CD8-positive, alpha-beta memory T cell (primary cell): ENCODE data around the gene BCAR1. TPM values are rescaled to one million over a fixed set of nuclear protein-coding genes. Genes with fewer than 3 reads are reported as not detected.

Experiments used
- CTCF ChIA-PET: fragments of 350-600 bp; sonication (Branson Sonifier 250); formaldehyde crosslinking; loops from one replicate; lab custom pipeline; 2021; ENCODE audit warnings: antibody characterized with exemption; lab: Charles Lee
- POLR2A ChIA-PET: fragments of 350-600 bp; sonication (Branson Sonifier 250); formaldehyde crosslinking; loops from one replicate; lab custom pipeline; 2021; ENCODE audit warnings: antibody characterized with exemption; lab: Charles Lee
- DNase-seq, 5 donors: peaks; one replicate each; pipeline versions ENCODE4 v3.0.0 to v3.0.0-alpha.2; 2020 to 2022; ENCODE audit warnings: mixed read lengths in 1 of 5
- H3K27ac ChIP-seq: one replicate; pipeline ENCODE4 v1.7.0; 2013; ENCODE audit warnings: low read depth, mild to moderate bottlenecking, low read length, moderate library complexity
- H3K27me3 ChIP-seq: 2 replicates; pipeline ENCODE4 v1.7.0; 2013; ENCODE audit warnings: low read length, mild to moderate bottlenecking; ENCODE audit not compliant: insufficient read depth, poor library complexity, severe bottlenecking
- H3K36me3 ChIP-seq: 2 replicates; pipeline ENCODE4 v1.7.0; 2013; ENCODE audit warnings: mild to moderate bottlenecking, low read length, moderate library complexity; ENCODE audit not compliant: insufficient read depth
- H3K4me1 ChIP-seq: 2 replicates; pipeline ENCODE4 v1.7.0; 2013; ENCODE audit warnings: mild to moderate bottlenecking, low read length, moderate library complexity; ENCODE audit not compliant: insufficient read depth
- H3K4me3 ChIP-seq: 2 replicates; pipeline ENCODE4 v1.7.0; 2013; ENCODE audit warnings: mild to moderate bottlenecking, low read length
- H3K9me3 ChIP-seq: 2 replicates; pipeline ENCODE4 v1.7.0; 2013; ENCODE audit warnings: mild to moderate bottlenecking, low read length
- H3K27ac Mint-ChIP-seq, 8 donors: one replicate each; pipeline ENCODE4 v1.8.0; 2020 to 2021; ENCODE audit warnings: mixed read lengths in 8 of 8, mild to moderate bottlenecking in 6 of 8, inconsistent platforms in 3 of 8, moderate library complexity in 3 of 8
- H3K27me3 Mint-ChIP-seq, 2 donors: one replicate each; pipeline ENCODE4 v1.8.0; 2020 to 2021; ENCODE audit warnings: mixed read lengths in 2 of 2, mild to moderate bottlenecking in 1 of 2, moderate library complexity in 1 of 2
- H3K36me3 Mint-ChIP-seq, 3 donors: one replicate each; pipeline ENCODE4 v1.8.0; 2020 to 2021; ENCODE audit warnings: mixed read lengths in 3 of 3, inconsistent platforms in 1 of 3, mild to moderate bottlenecking in 1 of 3
- H3K4me1 Mint-ChIP-seq, 3 donors: one replicate each; pipeline ENCODE4 v1.8.0; 2020 to 2021; ENCODE audit warnings: mixed read lengths in 3 of 3, inconsistent platforms in 1 of 3, mild to moderate bottlenecking in 1 of 3
- H3K4me3 Mint-ChIP-seq, 7 donors: one replicate each; pipeline ENCODE4 v1.8.0; 2020 to 2021; ENCODE audit warnings: mixed read lengths in 7 of 7, mild to moderate bottlenecking in 6 of 7, moderate library complexity in 4 of 7, inconsistent platforms in 2 of 7
- H3K9me3 Mint-ChIP-seq, 5 donors: one replicate each; pipeline ENCODE4 v1.8.0; 2020 to 2022; ENCODE audit warnings: mixed read lengths in 5 of 5, mild to moderate bottlenecking in 3 of 5, moderate library complexity in 2 of 5, inconsistent platforms in 1 of 5
- polyA plus RNA-seq: library from polyadenylated mRNA; unstranded; fragments of 300-500 nt; fragmentation: Illumina TruSeq; gene quantifications from one replicate; pipeline ENCODE4 v1.2.3, GENCODE V29; 2021
- total RNA-seq, 2 experiments: library from RNA; stranded (reverse); gene quantifications; one replicate each; pipeline ENCODE4 v1.2.3, GENCODE V29; 2021

Gene BCAR1
- total and polyA plus RNA-seq, 3 experiments from 2014 or later: 0.88 to 0.95 TPM; not detected in 1

DNA sequence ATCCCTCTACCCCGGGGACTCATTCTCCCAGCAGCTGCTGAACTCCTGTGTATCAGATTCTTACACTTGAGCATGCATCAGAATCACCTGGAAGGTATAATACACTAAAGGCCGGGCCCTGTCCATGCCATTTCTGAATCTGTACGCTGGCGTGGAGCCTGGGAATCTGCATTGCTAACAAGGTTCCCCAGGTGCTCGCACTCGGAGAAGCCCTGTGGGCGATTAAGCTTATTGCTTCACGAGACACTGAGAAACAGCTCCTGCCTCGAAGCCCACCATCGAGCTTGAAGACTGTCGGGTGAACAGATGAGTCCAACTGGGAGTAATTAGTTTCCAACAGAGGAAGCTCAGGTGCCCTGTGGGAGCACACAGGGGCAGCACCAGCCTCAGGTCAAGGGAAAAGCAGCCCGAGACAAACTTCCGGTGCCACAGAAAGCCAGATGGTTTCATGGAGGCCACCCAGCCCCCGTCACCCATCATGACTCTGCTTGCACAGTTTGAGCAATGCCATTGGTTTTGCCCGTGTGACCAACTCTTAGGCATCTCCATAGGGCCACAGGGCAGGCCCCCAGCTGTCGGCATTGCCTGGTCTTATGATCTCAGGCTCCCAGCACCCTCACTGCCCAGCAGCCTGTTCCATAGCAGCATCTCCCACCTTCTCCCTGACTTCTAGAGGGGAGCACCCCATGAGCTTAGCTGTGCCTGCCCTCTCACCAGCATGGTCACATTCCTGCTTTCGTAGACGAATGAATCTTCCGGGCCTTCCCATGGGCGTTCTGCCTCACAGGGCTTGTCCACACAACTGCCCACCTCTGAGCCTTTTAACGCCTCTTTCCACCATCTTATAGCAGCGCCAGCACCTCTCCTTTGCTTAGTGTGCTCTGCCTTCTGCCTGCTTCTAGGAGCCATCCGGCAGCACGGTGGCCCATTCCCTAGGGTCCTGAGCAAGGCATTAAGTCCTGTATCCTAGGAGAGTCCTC, 55.3 kb downstream of the BCAR1 start:
- no peaks in the 10 kb centered on the region for H3K36me3 Mint-ChIP-seq
- Histone ChIP-seq H3K9me3 (no peaks in the 10 kb centered on the region), H3K27ac (no peak overlapping the region), H3K27me3 (no peaks in the 10 kb centered on the region), H3K4me1 (peaks cover 8% of the 10 kb centered on the region), H3K36me3 (no peaks in the 10 kb centered on the region), H3K4me3 (no peak overlapping the region)
- no peak overlapping the region for H3K4me3 Mint-ChIP-seq
- DNase-seq: no peak
- POLR2A ChIA-PET: no interaction called here
- CTCF ChIA-PET: interaction anchor here (0.9 to 1.3 kb wide), 2 partner anchors 13 to 88 kb away, joined by 3 read pairs; no protein-coding TSS in a partner anchor
- H3K27ac Mint-ChIP-seq: peak overlapping the region in 2 of 8 donors; percentile 21 to 65
- H3K4me1 Mint-ChIP-seq: peaks cover 6 to 12% (median 7%) of the 10 kb centered on the region in 3 donors
- H3K9me3 Mint-ChIP-seq: no peaks in the 10 kb centered on the region
- H3K27me3 Mint-ChIP-seq: peaks cover 9 to 22% of the 10 kb centered on the region in 2 donors

DNA sequence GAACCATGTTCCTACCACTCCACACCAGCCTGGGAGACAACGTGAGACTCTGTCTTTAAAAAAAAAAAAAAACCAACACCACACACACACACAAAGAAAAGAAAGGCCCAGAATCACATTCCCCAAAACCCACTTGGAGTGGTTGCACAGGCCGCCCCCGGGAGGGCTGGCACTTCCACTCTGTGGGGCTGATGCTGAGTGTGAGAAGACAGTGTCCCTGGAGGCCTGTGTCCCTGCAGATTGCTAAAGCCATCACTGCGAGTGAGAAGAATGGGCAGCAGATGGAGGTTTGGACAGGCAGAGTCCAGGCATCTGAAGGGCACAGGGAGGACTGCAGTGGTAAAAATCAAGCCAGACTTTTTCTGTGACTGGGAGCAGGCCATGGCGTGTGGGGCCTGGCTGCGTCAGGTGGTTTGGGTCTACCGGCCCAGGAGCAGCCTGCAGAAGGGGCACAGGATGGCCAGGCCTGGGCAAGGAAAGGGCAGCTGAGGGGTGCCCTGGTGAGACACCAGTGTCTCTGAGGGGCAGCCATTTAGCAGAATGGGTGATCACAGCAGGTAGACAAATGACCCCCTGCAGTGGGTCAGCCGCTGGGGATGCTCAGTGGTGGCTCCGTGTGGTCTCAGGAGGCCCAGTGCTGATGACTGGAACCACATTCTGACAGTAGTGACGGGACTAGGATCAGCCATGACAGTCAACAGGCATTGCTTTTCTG, 57.5 kb downstream of the BCAR1 start:
- ChIA-PET CTCF (no interaction called here), POLR2A (no interaction called here)
- Histone ChIP-seq H3K4me1 (no peaks in the 10 kb centered on the region), H3K36me3 (no peaks in the 10 kb centered on the region), H3K27me3 (no peaks in the 10 kb centered on the region), H3K4me3 (no peak overlapping the region), H3K9me3 (no peaks in the 10 kb centered on the region), H3K27ac (no peak overlapping the region)
- Mint-ChIP-seq H3K9me3 (no peaks in the 10 kb centered on the region), H3K27ac (peak overlapping the region in 1 of 8 donors; percentile 17), H3K27me3 (peaks cover 9 to 28% of the 10 kb centered on the region in 2 donors), H3K4me1 (no peaks in the 10 kb centered on the region), H3K4me3 (no peak overlapping the region), H3K36me3 (no peaks in the 10 kb centered on the region)
- DNase-seq: no peak

DNA sequence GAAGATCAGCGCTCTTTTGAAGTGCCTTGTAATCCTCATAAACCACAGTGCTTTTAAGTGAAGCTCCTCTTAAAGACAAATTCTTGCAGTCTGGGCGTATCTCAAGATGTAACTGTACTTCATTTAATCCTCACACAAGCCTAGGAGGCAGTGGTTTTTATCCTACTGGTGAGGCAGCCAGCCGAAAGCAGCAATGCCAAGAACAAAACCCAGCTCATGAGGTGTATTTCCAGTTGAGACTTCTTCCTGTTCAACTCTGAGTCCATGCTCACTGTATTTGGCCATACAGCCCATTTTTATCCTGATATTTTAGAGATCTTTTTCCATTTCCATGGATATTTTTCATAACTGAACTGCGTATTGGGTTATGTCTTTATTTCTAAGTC, 58.2 kb downstream of the BCAR1 start:
- no peaks in the 10 kb centered on the region for H3K4me1 Mint-ChIP-seq
- no peak overlapping the region for H3K4me3 Mint-ChIP-seq
- H3K4me3 ChIP-seq: no peak overlapping the region
- no peaks in the 10 kb centered on the region for H3K27me3 ChIP-seq
- ChIA-PET POLR2A (no interaction called here), CTCF (no interaction called here)
- H3K9me3 ChIP-seq: no peaks in the 10 kb centered on the region
- no peaks in the 10 kb centered on the region for H3K4me1 ChIP-seq
- no peak overlapping the region for H3K27ac Mint-ChIP-seq
- no peak for DNase-seq
- H3K27me3 Mint-ChIP-seq: peaks cover 9 to 26% of the 10 kb centered on the region in 2 donors
- no peaks in the 10 kb centered on the region for H3K36me3 Mint-ChIP-seq
- H3K36me3 ChIP-seq: no peaks in the 10 kb centered on the region
- H3K9me3 Mint-ChIP-seq: no peaks in the 10 kb centered on the region
- no peak overlapping the region for H3K27ac ChIP-seq

DNA sequence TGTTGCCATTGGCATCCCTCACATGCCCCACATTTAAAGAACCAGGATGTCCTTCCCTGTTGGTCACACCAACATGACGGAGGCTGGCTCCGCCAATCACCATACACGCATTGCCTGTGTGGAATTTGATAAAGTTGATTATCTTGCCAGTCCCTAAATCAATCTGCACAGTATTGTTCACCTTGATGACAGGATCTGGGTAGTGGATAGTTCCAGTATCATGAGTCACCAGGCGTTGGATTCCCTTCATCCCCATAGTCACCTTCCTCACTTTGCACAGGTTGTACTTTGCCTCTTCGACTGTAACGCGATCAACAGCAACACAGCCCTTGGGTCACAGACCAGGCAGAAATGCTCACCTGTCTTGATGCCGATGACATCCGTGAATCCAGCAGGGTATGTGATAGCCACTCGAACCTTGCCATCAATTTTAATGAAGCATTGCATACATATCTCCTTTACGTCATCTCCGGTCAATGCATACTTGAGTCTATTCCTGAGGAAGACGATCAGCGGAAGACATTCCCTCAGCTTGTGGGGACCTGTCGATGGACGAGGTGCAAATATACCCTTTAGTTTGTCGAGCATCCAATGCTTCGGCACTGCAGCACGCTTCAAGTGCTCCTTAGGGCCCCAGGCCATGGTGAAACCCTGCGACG, 58.7 kb downstream of the BCAR1 start:
- Histone ChIP-seq H3K4me3 (no peak overlapping the region), H3K27ac (no peak overlapping the region), H3K36me3 (no peaks in the 10 kb centered on the region), H3K9me3 (no peaks in the 10 kb centered on the region), H3K27me3 (no peaks in the 10 kb centered on the region), H3K4me1 (no peaks in the 10 kb centered on the region)
- Mint-ChIP-seq H3K36me3 (no peaks in the 10 kb centered on the region), H3K27ac (peak overlapping the region in 1 of 8 donors; percentile 55), H3K27me3 (peaks cover 4 to 20% of the 10 kb centered on the region in 2 donors), H3K9me3 (no peaks in the 10 kb centered on the region), H3K4me1 (no peaks in the 10 kb centered on the region), H3K4me3 (no peak overlapping the region)
- ChIA-PET POLR2A (no interaction called here), CTCF (no interaction called here)
- no peak for DNase-seq

DNA sequence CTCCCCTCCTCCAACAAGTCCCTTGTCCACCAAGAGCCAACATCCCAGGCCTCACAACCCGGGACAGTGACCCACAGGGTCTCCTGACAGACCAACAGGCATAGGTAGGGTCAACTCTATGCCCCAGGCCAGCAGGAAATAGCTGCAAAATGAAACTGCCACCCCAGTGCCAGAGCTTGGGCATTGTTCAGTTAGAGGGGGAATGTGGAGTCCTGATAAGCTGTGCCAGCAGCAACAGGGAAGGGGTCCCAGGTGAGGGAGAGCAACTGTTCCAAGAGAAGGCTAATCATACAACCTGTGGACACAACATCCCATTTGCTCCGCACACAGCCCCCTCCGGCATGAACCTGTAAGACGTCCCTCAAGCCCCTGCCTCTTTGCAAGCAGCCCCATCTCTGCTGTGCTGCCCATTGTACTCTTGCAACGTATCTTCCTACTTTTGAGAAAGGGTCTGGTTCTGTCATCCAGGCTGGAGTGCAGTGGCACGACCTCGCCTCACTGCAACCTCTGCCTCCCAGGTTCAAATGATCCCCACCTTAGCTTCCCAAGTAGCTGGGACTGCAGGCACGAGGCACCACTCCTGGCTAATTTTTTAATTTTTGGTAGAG, 61.7 kb downstream of the BCAR1 start:
- Histone ChIP-seq H3K36me3 (no peaks in the 10 kb centered on the region), H3K4me3 (no peak overlapping the region), H3K9me3 (no peaks in the 10 kb centered on the region), H3K4me1 (no peaks in the 10 kb centered on the region), H3K27me3 (no peaks in the 10 kb centered on the region), H3K27ac (no peak overlapping the region)
- H3K4me3 Mint-ChIP-seq: no peak overlapping the region
- H3K27me3 Mint-ChIP-seq: peaks cover 3 to 15% of the 10 kb centered on the region in 2 donors
- H3K27ac Mint-ChIP-seq: no peak overlapping the region
- H3K36me3 Mint-ChIP-seq: no peaks in the 10 kb centered on the region
- ChIA-PET POLR2A (no interaction called here), CTCF (interaction anchor here (1.7 kb wide), 1 partner anchor 9 kb away, joined by 6 read pairs; no protein-coding TSS in a partner anchor)
- H3K9me3 Mint-ChIP-seq: no peaks in the 10 kb centered on the region
- DNase-seq: no peak
- no peaks in the 10 kb centered on the region for H3K4me1 Mint-ChIP-seq

DNA sequence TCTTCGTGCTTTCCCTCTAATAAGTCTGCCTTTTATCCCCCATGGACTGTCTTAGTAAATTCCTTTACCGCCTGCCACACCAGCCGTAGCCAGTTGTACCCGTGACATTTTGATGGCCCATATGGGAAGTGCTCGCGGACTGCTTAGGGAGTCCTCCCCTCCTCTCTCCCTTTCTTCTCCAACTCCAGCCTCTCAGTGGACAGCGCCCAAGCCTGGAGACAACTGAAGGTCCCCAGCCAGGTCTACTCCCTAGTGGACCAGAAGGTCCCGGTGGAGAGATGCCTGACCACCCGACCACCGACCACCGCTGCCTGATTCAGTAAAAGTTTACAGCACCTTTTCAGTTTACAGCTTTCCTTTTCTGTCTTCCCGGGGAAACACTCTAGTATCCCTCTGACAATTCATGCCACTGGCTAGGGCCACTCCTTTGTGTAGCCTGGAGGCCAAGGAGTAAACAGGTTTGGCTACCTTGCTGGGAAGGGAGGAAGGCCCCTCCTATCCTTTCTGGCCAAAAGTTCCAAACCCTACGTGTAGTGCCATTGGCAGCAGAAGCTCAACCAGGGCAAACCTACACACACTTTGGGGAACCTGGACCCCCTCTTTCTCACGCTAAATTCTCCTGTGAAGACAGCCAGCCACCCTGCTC, 62.5 kb downstream of the BCAR1 start:
- DNase-seq: no peak
- H3K4me1 Mint-ChIP-seq: no peaks in the 10 kb centered on the region
- H3K36me3 ChIP-seq: no peaks in the 10 kb centered on the region
- H3K9me3 ChIP-seq: no peaks in the 10 kb centered on the region
- H3K9me3 Mint-ChIP-seq: no peaks in the 10 kb centered on the region
- H3K27me3 Mint-ChIP-seq: peaks cover 3 to 16% of the 10 kb centered on the region in 2 donors
- no peaks in the 10 kb centered on the region for H3K27me3 ChIP-seq
- H3K4me1 ChIP-seq: no peaks in the 10 kb centered on the region
- H3K4me3 Mint-ChIP-seq: no peak overlapping the region
- ChIA-PET CTCF (interaction anchor here (1.1 to 1.7 kb wide), 2 partner anchors 10 kb away, joined by 4 to 6 read pairs; no protein-coding TSS in a partner anchor), POLR2A (no interaction called here)
- no peak overlapping the region for H3K4me3 ChIP-seq
- no peak overlapping the region for H3K27ac Mint-ChIP-seq
- H3K36me3 Mint-ChIP-seq: no peaks in the 10 kb centered on the region
- H3K27ac ChIP-seq: no peak overlapping the region

DNA sequence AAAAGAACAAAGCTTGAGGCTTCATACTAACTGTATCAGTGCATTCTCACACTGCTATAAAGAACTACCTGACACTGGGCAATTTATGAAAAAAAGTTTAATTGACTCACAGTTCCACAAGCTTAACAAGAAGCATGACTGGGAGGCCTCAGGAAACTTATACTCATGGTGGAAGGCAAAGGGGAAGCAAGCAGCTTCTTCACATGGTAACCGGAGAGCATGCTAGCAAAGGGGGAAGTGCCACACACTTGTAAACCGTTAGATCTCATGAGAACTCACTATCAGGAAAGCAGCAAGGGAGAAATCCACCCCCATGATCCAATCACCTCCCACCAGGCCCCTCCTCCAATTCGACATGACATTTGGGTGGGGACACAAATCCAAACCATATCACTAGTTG, 69.8 kb downstream of the BCAR1 start:
- Mint-ChIP-seq H3K36me3 (peaks cover 2 to 16% (median 2%) of the 10 kb centered on the region in 3 donors), H3K27ac (no peak overlapping the region)
- POLR2A ChIA-PET: no interaction called here

More for the DNA sequence above, 69.8 kb downstream of the BCAR1 start:
- no peak overlapping the region for H3K4me3 Mint-ChIP-seq
- H3K4me1 Mint-ChIP-seq: no peaks in the 10 kb centered on the region
- Histone ChIP-seq H3K27me3 (no peaks in the 10 kb centered on the region), H3K27ac (no peak overlapping the region), H3K9me3 (peaks cover 4% of the 10 kb centered on the region), H3K4me3 (no peak overlapping the region), H3K36me3 (no peaks in the 10 kb centered on the region), H3K4me1 (no peaks in the 10 kb centered on the region)
- peaks cover 9 to 21% (median 14%) of the 10 kb centered on the region in 5 donors for H3K9me3 Mint-ChIP-seq
- CTCF ChIA-PET: no interaction called here
- H3K27me3 Mint-ChIP-seq: peaks cover 3 to 5% of the 10 kb centered on the region in 2 donors
- no peak for DNase-seq
